NK-92 (cell line): ENCODE data around the gene SIVA1.
"Not testable (repeated sequence)": the region's sequence is repeated elsewhere in the genome, so short reads cannot be mapped to it uniquely, and the experiment has no call there.

Source experiments
- DNase-seq: peaks from one replicate; lab custom pipeline; 2025; ENCODE audit not compliant: unreplicated experiment; lab: John Stamatoyannopoulos, UW

SIVA1 gene

GRCh38 chr14:104719343-104719742 is 33.6 kb upstream of the SIVA1 start:
- DNase-seq = no peak

GRCh38 chr14:104721505-104722431 is 31.2 kb upstream of the SIVA1 start:
- no peak for DNase-seq

GRCh38 chr14:104722938-104723650 is 29.9 kb upstream of the SIVA1 start:
- DNase-seq = no peak

GRCh38 chr14:104723651-104724406 is 29.1 kb upstream of the SIVA1 start, which contains the start of gene ADSS1:
TSS of gene ADSS1 (plus strand) at chr14:104724229. CDS start at chr14:104724271, 42 bp downstream.
- no peak for DNase-seq

GRCh38 chr14:104724407-104724980 is 28.5 kb upstream of the SIVA1 start:
- no peak for DNase-seq

GRCh38 chr14:104724981-104725771 is 27.8 kb upstream of the SIVA1 start:
- no peak for DNase-seq

GRCh38 chr14:104725772-104726548 is 27.0 kb upstream of the SIVA1 start:
- no peak for DNase-seq

GRCh38 chr14:104726600-104727451 is 26.1 kb upstream of the SIVA1 start:
- DNase-seq = no peak

GRCh38 chr14:104728631-104729030 is 24.3 kb upstream of the SIVA1 start:
- no peak for DNase-seq

- DNase-seq = not testable (repeated sequence)
Observed at GRCh38 chr14:104729176-104729834, 23.6 kb upstream of the SIVA1 start.

GRCh38 chr14:104729835-104730181 is 23.1 kb upstream of the SIVA1 start:
- DNase-seq = no peak

GRCh38 chr14:104730487-104730886 is 22.5 kb upstream of the SIVA1 start:
- DNase-seq = no peak

GRCh38 chr14:104731320-104732294 is 21.3 kb upstream of the SIVA1 start:
- no peak for DNase-seq

GRCh38 chr14:104732355-104732804 is 20.6 kb upstream of the SIVA1 start:
- no peak for DNase-seq

GRCh38 chr14:104732931-104733681 is 19.8 kb upstream of the SIVA1 start:
- DNase-seq = no peak

GRCh38 chr14:104734051-104734587 is 18.8 kb upstream of the SIVA1 start:
- DNase-seq = no peak
